ENCODE measurements around the gene NUDT11. TPM values are rescaled to one million over a fixed set of nuclear protein-coding genes. Genes with fewer than 3 reads are reported as not detected.

NUDT11 gene
- total RNA-seq, 1 donor from 2014 or later = 3.7 TPM

GRCh38 chrX:51463322-51463721, 33.1 kb downstream of the NUDT11 start:
- no peaks in the 10 kb centered on the region for H3K4me1 ChIP-seq (ENCODE audit: control insufficient read depth in 3 of 3, insufficient read depth in 3 of 3, low read length in 3 of 3)
- no peak overlapping the region for H3K4me3 ChIP-seq (ENCODE audit: low read length in 3 of 3)
- no peak overlapping the region for H3K27ac ChIP-seq (ENCODE audit: low read depth, low read length)
- no peaks in the 10 kb centered on the region for H3K36me3 ChIP-seq (ENCODE audit: control insufficient read depth in 3 of 3, insufficient read depth in 3 of 3, low read length in 3 of 3)
- no peaks in the 10 kb centered on the region for H3K9me3 ChIP-seq (ENCODE audit: control insufficient read depth in 3 of 3, low read length in 3 of 3)
- H3K9ac ChIP-seq (ENCODE audit: low read depth in 1 of 3, low read length in 3 of 3) = no peak overlapping the region
- H3K27me3 ChIP-seq (ENCODE audit: control insufficient read depth in 3 of 3, insufficient read depth in 3 of 3, low read length in 3 of 3) = peaks cover 0 to 8% (median 0%) of the 10 kb centered on the region in 3 donors

GRCh38 chrX:51461053-51462044, 35.0 kb downstream of the NUDT11 start:
- no peaks in the 10 kb centered on the region for H3K9me3 ChIP-seq (ENCODE audit: control insufficient read depth in 3 of 3, low read length in 3 of 3)
- H3K4me1 ChIP-seq (ENCODE audit: control insufficient read depth in 3 of 3, insufficient read depth in 3 of 3, low read length in 3 of 3) = no peaks in the 10 kb centered on the region
- H3K36me3 ChIP-seq (ENCODE audit: control insufficient read depth in 3 of 3, insufficient read depth in 3 of 3, low read length in 3 of 3) = no peaks in the 10 kb centered on the region
- no peak overlapping the region for H3K4me3 ChIP-seq (ENCODE audit: low read length in 3 of 3)
- H3K27ac ChIP-seq (ENCODE audit: low read depth, low read length) = no peak overlapping the region
- peaks cover 0 to 8% (median 0%) of the 10 kb centered on the region in 3 donors for H3K27me3 ChIP-seq (ENCODE audit: control insufficient read depth in 3 of 3, insufficient read depth in 3 of 3, low read length in 3 of 3)
- H3K9ac ChIP-seq (ENCODE audit: low read depth in 1 of 3, low read length in 3 of 3) = no peak overlapping the region

DNA sequence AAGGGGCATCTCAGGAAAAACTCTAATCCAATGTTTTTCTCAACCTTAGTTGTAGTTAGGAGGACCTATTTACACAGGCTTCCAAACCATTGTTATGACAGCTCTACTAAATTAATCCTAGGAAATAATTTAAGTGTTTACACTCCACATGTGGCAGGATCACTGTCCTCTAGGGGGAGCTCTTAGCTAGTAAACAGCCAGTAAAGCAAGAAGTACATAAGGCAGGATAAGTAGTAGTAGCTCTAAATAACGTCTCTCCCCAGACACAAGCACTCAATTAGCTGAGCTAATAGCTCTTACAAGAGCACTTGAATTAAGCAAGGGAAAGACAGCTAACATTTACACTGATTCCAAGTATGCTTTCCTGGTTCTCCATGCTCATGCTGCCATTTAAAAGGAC, 37.3 kb downstream of the NUDT11 start:
- no peak overlapping the region for H3K4me3 ChIP-seq (ENCODE audit: low read length in 3 of 3)
- no peak overlapping the region for H3K9ac ChIP-seq (ENCODE audit: low read depth in 1 of 3, low read length in 3 of 3)
- no peaks in the 10 kb centered on the region for H3K9me3 ChIP-seq (ENCODE audit: control insufficient read depth in 3 of 3, low read length in 3 of 3)
- H3K27ac ChIP-seq (ENCODE audit: low read depth, low read length) = no peak overlapping the region
- no peaks in the 10 kb centered on the region for H3K36me3 ChIP-seq (ENCODE audit: control insufficient read depth in 3 of 3, insufficient read depth in 3 of 3, low read length in 3 of 3)
- H3K4me1 ChIP-seq (ENCODE audit: control insufficient read depth in 3 of 3, insufficient read depth in 3 of 3, low read length in 3 of 3) = no peaks in the 10 kb centered on the region
- peaks cover 0 to 8% (median 0%) of the 10 kb centered on the region in 3 donors for H3K27me3 ChIP-seq (ENCODE audit: control insufficient read depth in 3 of 3, insufficient read depth in 3 of 3, low read length in 3 of 3)

GRCh38 chrX:51456814-51457213, 39.6 kb downstream of the NUDT11 start:
- H3K9me3 ChIP-seq (ENCODE audit: control insufficient read depth in 3 of 3, low read length in 3 of 3) = no peaks in the 10 kb centered on the region
- no peaks in the 10 kb centered on the region for H3K4me1 ChIP-seq (ENCODE audit: control insufficient read depth in 3 of 3, insufficient read depth in 3 of 3, low read length in 3 of 3)
- H3K27ac ChIP-seq (ENCODE audit: low read depth, low read length) = no peak overlapping the region
- no peak overlapping the region for H3K9ac ChIP-seq (ENCODE audit: low read depth in 1 of 3, low read length in 3 of 3)
- H3K27me3 ChIP-seq (ENCODE audit: control insufficient read depth in 3 of 3, insufficient read depth in 3 of 3, low read length in 3 of 3) = peaks cover 0 to 8% (median 0%) of the 10 kb centered on the region in 3 donors
- H3K4me3 ChIP-seq (ENCODE audit: low read length in 3 of 3) = no peak overlapping the region
- no peaks in the 10 kb centered on the region for H3K36me3 ChIP-seq (ENCODE audit: control insufficient read depth in 3 of 3, insufficient read depth in 3 of 3, low read length in 3 of 3)

GRCh38 chrX:51456246-51456645, 40.1 kb downstream of the NUDT11 start:
- peaks cover 0 to 8% (median 0%) of the 10 kb centered on the region in 3 donors for H3K27me3 ChIP-seq (ENCODE audit: control insufficient read depth in 3 of 3, insufficient read depth in 3 of 3, low read length in 3 of 3)
- no peaks in the 10 kb centered on the region for H3K9me3 ChIP-seq (ENCODE audit: control insufficient read depth in 3 of 3, low read length in 3 of 3)

DNA sequence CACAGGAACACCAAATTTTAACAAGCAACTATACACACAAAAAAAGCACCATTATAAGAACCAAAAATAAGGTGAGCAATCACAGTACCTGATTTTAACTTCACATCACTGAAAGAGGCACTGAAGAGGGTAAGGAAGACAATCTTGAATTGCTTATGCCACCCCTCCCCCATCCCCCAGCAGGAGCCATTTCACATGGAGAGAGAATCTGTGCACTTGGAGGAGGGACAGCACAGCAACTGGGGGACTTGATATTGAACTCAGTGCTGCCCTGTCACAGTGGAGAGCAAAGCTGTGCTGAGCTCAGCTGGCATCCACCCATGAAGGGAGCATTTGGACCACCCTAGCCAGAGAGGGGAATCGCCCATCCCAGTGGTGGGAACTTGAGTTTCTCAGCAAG, 56.0 kb downstream of the NUDT11 start:
- no peaks in the 10 kb centered on the region for H3K4me1 ChIP-seq (ENCODE audit: control insufficient read depth in 3 of 3, insufficient read depth in 3 of 3, low read length in 3 of 3)
- no peaks in the 10 kb centered on the region for H3K36me3 ChIP-seq (ENCODE audit: control insufficient read depth in 3 of 3, insufficient read depth in 3 of 3, low read length in 3 of 3)
- H3K9ac ChIP-seq (ENCODE audit: low read depth in 1 of 3, low read length in 3 of 3) = no peak overlapping the region
- no peak overlapping the region for H3K4me3 ChIP-seq (ENCODE audit: low read length in 3 of 3)
- H3K27me3 ChIP-seq (ENCODE audit: control insufficient read depth in 3 of 3, insufficient read depth in 3 of 3, low read length in 3 of 3) = peaks cover 0 to 17% (median 0%) of the 10 kb centered on the region in 3 donors
- H3K9me3 ChIP-seq (ENCODE audit: control insufficient read depth in 3 of 3, low read length in 3 of 3) = no peaks in the 10 kb centered on the region
- no peak overlapping the region for H3K27ac ChIP-seq (ENCODE audit: low read depth, low read length)

More at GRCh38 chrX:51456246-51456645, 40.1 kb downstream of the NUDT11 start:
- Histone ChIP-seq H3K9ac (ENCODE audit: low read depth in 1 of 3, low read length in 3 of 3) (no peak overlapping the region), H3K4me3 (ENCODE audit: low read length in 3 of 3) (no peak overlapping the region), H3K36me3 (ENCODE audit: control insufficient read depth in 3 of 3, insufficient read depth in 3 of 3, low read length in 3 of 3) (no peaks in the 10 kb centered on the region), H3K4me1 (ENCODE audit: control insufficient read depth in 3 of 3, insufficient read depth in 3 of 3, low read length in 3 of 3) (no peaks in the 10 kb centered on the region), H3K27ac (ENCODE audit: low read depth, low read length) (no peak overlapping the region)

Other genes starting within 250 kb of the NUDT11 start
- 1.0 TPM for gene NUDT10, start 163.8 kb downstream of the NUDT11 start, total RNA-seq
- not detected for gene CENPVL3, start 122.3 kb upstream of the NUDT11 start, total RNA-seq
- not detected for gene CENPVL2, start 186.2 kb upstream of the NUDT11 start, total RNA-seq
- not detected for gene CENPVL1, start 213.9 kb upstream of the NUDT11 start, total RNA-seq
- 5.2 TPM for gene GSPT2, start 246.8 kb upstream of the NUDT11 start, total RNA-seq